ENCODE results near the gene NUP205. TPM values are rescaled to one million over a fixed set of nuclear protein-coding genes. Genes with fewer than 3 reads are reported as not detected.

The NUP205 gene
- total and polyA plus RNA-seq, 2 donors (not counting 1 experiment from before 2014, with no cell fraction given), result 31.4 to 70.3 TPM

- Histone ChIP-seq H3K9me3 (ENCODE audit: control extremely low read depth in 1 of 3, control insufficient read depth in 2 of 3, insufficient read depth in 1 of 3, low read length in 2 of 3) (no peaks in the 10 kb centered on the region), H3K4me1 (ENCODE audit: control insufficient read depth in 2 of 2, insufficient read depth in 2 of 2, low read length in 2 of 2) (peaks cover 0 to 11% of the 10 kb centered on the region in 2 donors), H3K36me3 (replicated peaks in 1 of 2; ENCODE audit: control extremely low read depth in 1 of 2, control insufficient read depth in 1 of 2, extremely low read depth in 1 of 2, insufficient read depth in 2 of 2, low read length in 1 of 2) (no peaks in the 10 kb centered on the region), H3K27ac (ENCODE audit: low read length in 2 of 2) (no peak overlapping the region), H3K4me2 (replicated peaks; ENCODE audit: low read depth, low read length, poor library complexity, severe bottlenecking) (no peak overlapping the region), H4K20me1 (ENCODE audit: control insufficient read depth, insufficient read depth, low read length, poor library complexity, severe bottlenecking) (no peaks in the 10 kb centered on the region), H3K79me2 (ENCODE audit: control insufficient read depth, insufficient read depth, low read length) (no peaks in the 10 kb centered on the region), H3K9ac (ENCODE audit: low read length) (no peak overlapping the region), H2AFZ (ENCODE audit: insufficient read depth, low read depth, low read length, poor library complexity, severe bottlenecking) (no peak overlapping the region), H3K27me3 (replicated peaks in 1 of 4; ENCODE audit: control extremely low read depth in 1 of 4, control insufficient read depth in 3 of 4, insufficient read depth in 4 of 4, low read length in 3 of 4) (no peaks in the 10 kb centered on the region), H3K4me3 (ENCODE audit: control extremely low read depth in 1 of 5, extremely low read depth in 1 of 5, insufficient read depth in 1 of 5, low read depth in 2 of 5, low read length in 4 of 5) (no peak overlapping the region)
- DNase-seq (no peak), ATAC-seq (ENCODE audit: low read depth) (no peak)
- TF ChIP-seq, protein P1, sequence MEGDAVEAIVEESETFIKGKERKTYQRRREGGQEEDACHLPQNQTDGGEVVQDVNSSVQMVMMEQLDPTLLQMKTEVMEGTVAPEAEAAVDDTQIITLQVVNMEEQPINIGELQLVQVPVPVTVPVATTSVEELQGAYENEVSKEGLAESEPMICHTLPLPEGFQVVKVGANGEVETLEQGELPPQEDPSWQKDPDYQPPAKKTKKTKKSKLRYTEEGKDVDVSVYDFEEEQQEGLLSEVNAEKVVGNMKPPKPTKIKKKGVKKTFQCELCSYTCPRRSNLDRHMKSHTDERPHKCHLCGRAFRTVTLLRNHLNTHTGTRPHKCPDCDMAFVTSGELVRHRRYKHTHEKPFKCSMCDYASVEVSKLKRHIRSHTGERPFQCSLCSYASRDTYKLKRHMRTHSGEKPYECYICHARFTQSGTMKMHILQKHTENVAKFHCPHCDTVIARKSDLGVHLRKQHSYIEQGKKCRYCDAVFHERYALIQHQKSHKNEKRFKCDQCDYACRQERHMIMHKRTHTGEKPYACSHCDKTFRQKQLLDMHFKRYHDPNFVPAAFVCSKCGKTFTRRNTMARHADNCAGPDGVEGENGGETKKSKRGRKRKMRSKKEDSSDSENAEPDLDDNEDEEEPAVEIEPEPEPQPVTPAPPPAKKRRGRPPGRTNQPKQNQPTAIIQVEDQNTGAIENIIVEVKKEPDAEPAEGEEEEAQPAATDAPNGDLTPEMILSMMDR (IDR thresholded peaks at IDR 0.05), result no peak
- intact Hi-C loops (cut with micrococcal nuclease), result no loop called here
- Mint-ChIP-seq H3K27me3 (no peaks in the 10 kb centered on the region), H3K4me1 (peaks cover 14% of the 10 kb centered on the region), H3K4me3 (no peak overlapping the region), H3K9me3 (ENCODE audit: insufficient read depth) (no peaks in the 10 kb centered on the region), H3K27ac (no peak overlapping the region)
- POLR2A ChIA-PET, result no interaction called here
- CTCF ChIA-PET, result interaction anchor here (1.2 to 1.3 kb wide), 2 partner anchors 11 to 38 kb away, joined by 3 read pairs; no protein-coding TSS in a partner anchor
- 93% methylated on average over 3 of the region's 3 CpGs for WGBS (ENCODE audit: insufficient coverage)
Measured at GRCh38 chr7:135684136-135684535, 126.4 kb downstream of the NUP205 start.

GRCh38 chr7:135684699-135685098 lies 127.0 kb downstream of the NUP205 start:
- no peak for TF ChIP-seq EZH2 (IDR thresholded peaks at IDR 0.05; ENCODE audit: borderline replicate concordance, insufficient read depth, low read depth, low read length, poor library complexity, severe bottlenecking)
- TF ChIP-seq, protein P1 (IDR thresholded peaks at IDR 0.05), result no peak
- no peak for DNase-seq
- Mint-ChIP-seq H3K9me3 (ENCODE audit: insufficient read depth) (no peaks in the 10 kb centered on the region), H3K27ac (no peak overlapping the region), H3K4me3 (no peak overlapping the region), H3K4me1 (peaks cover 14% of the 10 kb centered on the region), H3K27me3 (no peaks in the 10 kb centered on the region)
- H3K4me3 ChIP-seq (ENCODE audit: control extremely low read depth in 1 of 5, extremely low read depth in 1 of 5, insufficient read depth in 1 of 5, low read depth in 2 of 5, low read length in 4 of 5), result no peak overlapping the region
- no peak overlapping the region for H3K27ac ChIP-seq (ENCODE audit: low read length in 2 of 2)
- H3K9me3 ChIP-seq (ENCODE audit: control extremely low read depth in 1 of 3, control insufficient read depth in 2 of 3, insufficient read depth in 1 of 3, low read length in 2 of 3), result no peaks in the 10 kb centered on the region
- H3K79me2 ChIP-seq (ENCODE audit: control insufficient read depth, insufficient read depth, low read length), result no peaks in the 10 kb centered on the region
- no peaks in the 10 kb centered on the region for H4K20me1 ChIP-seq (ENCODE audit: control insufficient read depth, insufficient read depth, low read length, poor library complexity, severe bottlenecking)
- ChIA-PET CTCF (interaction anchor here (1.2 to 1.3 kb wide), 2 partner anchors 10 to 39 kb away, joined by 3 read pairs; no protein-coding TSS in a partner anchor), POLR2A (no interaction called here)
- no peak overlapping the region for H3K9ac ChIP-seq (ENCODE audit: low read length)
- 100% methylated on average over 2 of the region's 5 CpGs for WGBS (ENCODE audit: insufficient coverage)
- no peaks in the 10 kb centered on the region for H3K36me3 ChIP-seq (replicated peaks in 1 of 2; ENCODE audit: control extremely low read depth in 1 of 2, control insufficient read depth in 1 of 2, extremely low read depth in 1 of 2, insufficient read depth in 2 of 2, low read length in 1 of 2)
- no peak overlapping the region for H3K4me2 ChIP-seq (replicated peaks; ENCODE audit: low read depth, low read length, poor library complexity, severe bottlenecking)
- H3K27me3 ChIP-seq (replicated peaks in 1 of 4; ENCODE audit: control extremely low read depth in 1 of 4, control insufficient read depth in 3 of 4, insufficient read depth in 4 of 4, low read length in 3 of 4), result no peaks in the 10 kb centered on the region
- no peak overlapping the region for H2AFZ ChIP-seq (ENCODE audit: insufficient read depth, low read depth, low read length, poor library complexity, severe bottlenecking)
- peaks cover 0 to 11% of the 10 kb centered on the region in 2 donors for H3K4me1 ChIP-seq (ENCODE audit: control insufficient read depth in 2 of 2, insufficient read depth in 2 of 2, low read length in 2 of 2)
- intact Hi-C loops (cut with micrococcal nuclease), result no loop called here
- ATAC-seq (ENCODE audit: low read depth), result no peak
